HepG2 (cell line): ENCODE data around the gene DNAJB11. TPM values are rescaled to one million over a fixed set of nuclear protein-coding genes. Genes with fewer than 3 reads are reported as not detected.

ENCODE experiments used
- E2F2 ChIP-seq: sonication (generic); formaldehyde crosslinking; IDR thresholded peaks from 2 replicates; pipeline ENCODE4 v1.4.0; 2020; ENCODE audit warnings: missing genetic modification reagents, borderline replicate concordance
- FOXO4 ChIP-seq: sonication (generic); formaldehyde crosslinking; conservative IDR thresholded peaks from 2 replicates; pipeline ENCODE4 v1.8.1; 2023; ENCODE audit warnings: missing genetic modification reagents
- GATA4 ChIP-seq: sonication (generic); IDR thresholded peaks from 2 replicates; pipeline ENCODE4 v1.6.1; 2016; ENCODE audit warnings: antibody characterized with exemption, low read depth, borderline replicate concordance
- HES4 ChIP-seq: sonication (generic); formaldehyde crosslinking; IDR thresholded peaks from 2 replicates; pipeline ENCODE4 v1.9.0; 2021; ENCODE audit warnings: mild to moderate bottlenecking, missing genetic modification reagents, borderline replicate concordance
- KMT2A ChIP-seq: sonication (generic); formaldehyde crosslinking; IDR thresholded peaks from 2 replicates; pipeline ENCODE4 v1.4.0; 2020; ENCODE audit warnings: missing genetic modification reagents
- NR3C1 ChIP-seq: sonication (generic); formaldehyde crosslinking; IDR thresholded peaks from 2 replicates; pipeline ENCODE4 v1.4.0; 2020; ENCODE audit warnings: missing genetic modification reagents
- PAX8 ChIP-seq: sonication (generic); formaldehyde crosslinking; IDR thresholded peaks from 2 replicates; pipeline ENCODE4 v1.8.0; 2022; ENCODE audit warnings: mild to moderate bottlenecking, missing genetic modification reagents, borderline replicate concordance
- SNAPC5 ChIP-seq: sonication (generic); formaldehyde crosslinking; IDR thresholded peaks from 2 replicates; pipeline ENCODE4 v1.8.1; 2023; ENCODE audit warnings: mild to moderate bottlenecking, missing genetic modification reagents, borderline replicate concordance
- TBX2 ChIP-seq: sonication (generic); formaldehyde crosslinking; IDR thresholded peaks from 2 replicates; pipeline ENCODE4 v1.5.0; 2020; ENCODE audit warnings: missing genetic modification reagents, mild to moderate bottlenecking, borderline replicate concordance
- ZFP37 ChIP-seq: sonication (generic); formaldehyde crosslinking; IDR thresholded peaks from 2 replicates; pipeline ENCODE4 v1.4.0; 2020; ENCODE audit warnings: missing genetic modification reagents, borderline replicate concordance
- ZNF781 ChIP-seq: sonication (generic); formaldehyde crosslinking; IDR thresholded peaks from 2 replicates; pipeline ENCODE4 v1.5.1; 2020; ENCODE audit warnings: borderline replicate concordance, mild to moderate bottlenecking, missing genetic modification reagents; ENCODE audit errors: not compliant biosample characterization
- ZNF841 ChIP-seq: sonication (generic); formaldehyde crosslinking; IDR thresholded peaks from 2 replicates; pipeline ENCODE4 v1.8.1; 2023; ENCODE audit warnings: missing genetic modification reagents, borderline replicate concordance
- ZSCAN20 ChIP-seq: sonication (generic); formaldehyde crosslinking; IDR thresholded peaks from 2 replicates; pipeline ENCODE4 v1.4.0; 2020; ENCODE audit warnings: missing genetic modification reagents, mild to moderate bottlenecking, borderline replicate concordance
- polyA plus RNA-seq, 8 experiments: library from polyadenylated mRNA; depleted of rRNA in 3 of 8; stranded (reverse) in 7 of 8; unstranded in 1 of 8; fragments of >200 nt; fragmentation: Illumina TruSeq in 4 of 8; extraction: Trizol in 4 of 8; gene quantifications; 2 replicates each; pipeline versions ENCODE4 v1.2.1 to v1.2.3, GENCODE V29; 2011 to 2016; ENCODE audit warnings: low read depth in 4 of 8, missing spikeins in 1 of 8, mixed read lengths in 1 of 8; ENCODE audit not compliant: insufficient read depth in 1 of 8
- total RNA-seq, 5 experiments: library from RNA; depleted of rRNA; stranded (reverse); fragments of >200 nt; fragmentation: Illumina TruSeq; extraction: Trizol; gene quantifications; 2 replicates each; pipeline ENCODE4 v1.2.3, GENCODE V29; 2016; ENCODE audit warnings: low read depth in 1 of 5
- TF ChIP-seq, protein P1 (sequence below): sonication (generic); formaldehyde crosslinking; IDR thresholded peaks from 2 replicates; pipeline ENCODE4 v1.5.0; 2020; ENCODE audit warnings: missing genetic modification reagents, mild to moderate bottlenecking, borderline replicate concordance
- TF ChIP-seq, protein P2 (sequence below): IDR thresholded peaks from 2 replicates; pipeline ENCODE4 v1.6.1; 2016; ENCODE audit warnings: low read depth, missing genetic modification reagents, missing compliant biosample characterization

Gene DNAJB11
- total and polyA plus RNA-seq, 2 of the 13 experiments (the other 11 are each of a cell fraction or from before 2014, with no cell fraction given), result 41.0 to 132 TPM

GRCh38 chr3:186599142-186599784 is 28.7 kb downstream of the DNAJB11 start (continued):
- TF ChIP-seq FOXO4 (CRISPR knock-in tag) (0 out of 2 replicates have a peak, but pooled peaks have one; percentile 69), KMT2A (CRISPR knock-in tag) (no peak), NR3C1 (CRISPR knock-in tag) (no peak), SNAPC5 (CRISPR knock-in tag) (no peak), ZNF781 (CRISPR knock-in tag) (no peak), PAX8 (CRISPR knock-in tag) (0 out of 2 replicates have a peak, but pooled peaks have one; percentile 22), ZFP37 (CRISPR knock-in tag) (no peak), GATA4 (peak; percentile 76; the same call in 1 of the 2 replicates), TBX2 (CRISPR knock-in tag) (peak; percentile 73), HES4 (CRISPR knock-in tag) (no peak), ZSCAN20 (no peak), E2F2 (no peak), ZNF841 (no peak)
- TF ChIP-seq, protein P1, sequence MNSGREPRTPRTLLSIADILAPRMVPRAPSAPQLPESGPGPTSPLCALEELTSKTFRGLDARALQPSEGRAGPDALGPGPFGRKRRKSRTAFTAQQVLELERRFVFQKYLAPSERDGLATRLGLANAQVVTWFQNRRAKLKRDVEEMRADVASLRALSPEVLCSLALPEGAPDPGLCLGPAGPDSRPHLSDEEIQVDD, result no peak
- TF ChIP-seq, protein P2, sequence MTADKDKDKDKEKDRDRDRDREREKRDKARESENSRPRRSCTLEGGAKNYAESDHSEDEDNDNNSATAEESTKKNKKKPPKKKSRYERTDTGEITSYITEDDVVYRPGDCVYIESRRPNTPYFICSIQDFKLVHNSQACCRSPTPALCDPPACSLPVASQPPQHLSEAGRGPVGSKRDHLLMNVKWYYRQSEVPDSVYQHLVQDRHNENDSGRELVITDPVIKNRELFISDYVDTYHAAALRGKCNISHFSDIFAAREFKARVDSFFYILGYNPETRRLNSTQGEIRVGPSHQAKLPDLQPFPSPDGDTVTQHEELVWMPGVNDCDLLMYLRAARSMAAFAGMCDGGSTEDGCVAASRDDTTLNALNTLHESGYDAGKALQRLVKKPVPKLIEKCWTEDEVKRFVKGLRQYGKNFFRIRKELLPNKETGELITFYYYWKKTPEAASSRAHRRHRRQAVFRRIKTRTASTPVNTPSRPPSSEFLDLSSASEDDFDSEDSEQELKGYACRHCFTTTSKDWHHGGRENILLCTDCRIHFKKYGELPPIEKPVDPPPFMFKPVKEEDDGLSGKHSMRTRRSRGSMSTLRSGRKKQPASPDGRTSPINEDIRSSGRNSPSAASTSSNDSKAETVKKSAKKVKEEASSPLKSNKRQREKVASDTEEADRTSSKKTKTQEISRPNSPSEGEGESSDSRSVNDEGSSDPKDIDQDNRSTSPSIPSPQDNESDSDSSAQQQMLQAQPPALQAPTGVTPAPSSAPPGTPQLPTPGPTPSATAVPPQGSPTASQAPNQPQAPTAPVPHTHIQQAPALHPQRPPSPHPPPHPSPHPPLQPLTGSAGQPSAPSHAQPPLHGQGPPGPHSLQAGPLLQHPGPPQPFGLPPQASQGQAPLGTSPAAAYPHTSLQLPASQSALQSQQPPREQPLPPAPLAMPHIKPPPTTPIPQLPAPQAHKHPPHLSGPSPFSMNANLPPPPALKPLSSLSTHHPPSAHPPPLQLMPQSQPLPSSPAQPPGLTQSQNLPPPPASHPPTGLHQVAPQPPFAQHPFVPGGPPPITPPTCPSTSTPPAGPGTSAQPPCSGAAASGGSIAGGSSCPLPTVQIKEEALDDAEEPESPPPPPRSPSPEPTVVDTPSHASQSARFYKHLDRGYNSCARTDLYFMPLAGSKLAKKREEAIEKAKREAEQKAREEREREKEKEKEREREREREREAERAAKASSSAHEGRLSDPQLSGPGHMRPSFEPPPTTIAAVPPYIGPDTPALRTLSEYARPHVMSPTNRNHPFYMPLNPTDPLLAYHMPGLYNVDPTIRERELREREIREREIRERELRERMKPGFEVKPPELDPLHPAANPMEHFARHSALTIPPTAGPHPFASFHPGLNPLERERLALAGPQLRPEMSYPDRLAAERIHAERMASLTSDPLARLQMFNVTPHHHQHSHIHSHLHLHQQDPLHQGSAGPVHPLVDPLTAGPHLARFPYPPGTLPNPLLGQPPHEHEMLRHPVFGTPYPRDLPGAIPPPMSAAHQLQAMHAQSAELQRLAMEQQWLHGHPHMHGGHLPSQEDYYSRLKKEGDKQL (CRISPR knock-in tag), result no peak; the same call in none of the 2 replicates
